Camera-type eye (tissue), 1 donor: ENCODE measurements around the gene SMO. TPM values are rescaled to one million over a fixed set of nuclear protein-coding genes. Genes with fewer than 3 reads are reported as not detected.

ENCODE experiments used
- total RNA-seq: library from RNA; depleted of rRNA; stranded (reverse); fragments of >200 nt; gene quantifications from one replicate; pipeline ENCODE4 v1.2.3, GENCODE V29; 2014

Gene SMO
- 53.9 TPM for total RNA-seq

GRCh38 chr7:129188372-129188891, at the start of gene SMO:
Gene SMO (plus strand): TSS chr7:129188633. CDS start chr7:129189152, 519 bp downstream.

GRCh38 chr7:129144095-129144833, 44.2 kb upstream of the SMO start, which contains the start of gene TSPAN33:
Gene TSPAN33 (plus strand): TSS chr7:129144707. CDS start chr7:129144981, 274 bp downstream.

GRCh38 chr7:129224251-129225205, 36.1 kb downstream of the SMO start, which contains the start of gene AHCYL2:
Gene AHCYL2 (plus strand): TSS chr7:129225030.

Other genes with a start within 250 kb of the SMO start
- gene TNPO3, start 133.5 kb upstream of the SMO start, total RNA-seq = 60.1 TPM
- gene TSPAN33, start 43.9 kb upstream of the SMO start, total RNA-seq = 6.5 TPM
- 78.9 TPM for gene AHCYL2, start 36.4 kb downstream of the SMO start, total RNA-seq
- 19.6 TPM for gene STRIP2, start 245.8 kb downstream of the SMO start, total RNA-seq